ENCODE results near the gene TBC1D32.

GRCh38 chr6:121201105-121201504 is 133.2 kb downstream of the TBC1D32 start:
- no peak for TF ChIP-seq POLR2AphosphoS5 (IDR thresholded peaks at IDR 0.05; ENCODE audit: low read depth)
- TF ChIP-seq CTCF (IDR thresholded peaks at IDR 0.05; ENCODE audit: insufficient read depth, low read length): no peak
- no peak for TF ChIP-seq REST (IDR thresholded peaks at IDR 0.05; ENCODE audit: insufficient replicate concordance, low read depth)
